Gastrocnemius medialis (tissue), 4 donors: ENCODE results near the gene ANKMY1. TPM values are rescaled to one million over a fixed set of nuclear protein-coding genes. Genes with fewer than 3 reads are reported as not detected.
A peak's percentile ranks its signal among the peaks of the same experiment; 100 is the strongest.

ENCODE experiments used
- ATAC-seq, 2 donors: fragments of 150-250 bp; one replicate each; pipeline ENCODE4 v1.9.1; 2016
- DNase-seq, 2 donors: peaks; one replicate each; pipeline ENCODE4 v3.0.0-alpha.2; 2019
- H3K27ac ChIP-seq, 4 donors: fragments of 200-600 bp; sonication (generic); 1 replicate in 1 of 4; 2 replicates in 3 of 4; pipeline ENCODE4 v1.5.1; 2016 to 2018; ENCODE audit warnings: mild to moderate bottlenecking in 2 of 4, moderate library complexity in 1 of 4
- H3K27me3 ChIP-seq, 3 donors: fragments of 200-600 bp; sonication (generic) in 2 of 3; 1 replicate in 1 of 3; 2 replicates in 2 of 3; pipeline versions ENCODE4 v1.5.1 to v1.6.0; 2016 to 2019; ENCODE audit warnings: mild to moderate bottlenecking in 1 of 3, moderate library complexity in 1 of 3
- H3K36me3 ChIP-seq, 2 donors: fragments of 200-600 bp; sonication (generic) in 1 of 2; one replicate each; pipeline ENCODE4 v1.5.1; 2017 to 2018
- H3K4me1 ChIP-seq, 2 donors: fragments of 200-600 bp; sonication (generic) in 1 of 2; one replicate each; pipeline ENCODE4 v1.5.1; 2016 to 2017; ENCODE audit warnings: mild to moderate bottlenecking in 2 of 2
- H3K4me3 ChIP-seq, 4 donors: fragments of 200-600 bp; sonication (generic) in 3 of 4; 1 replicate in 1 of 4; 2 replicates in 3 of 4; pipeline ENCODE4 v1.5.1; 2016 to 2019; ENCODE audit warnings: mild to moderate bottlenecking in 2 of 4
- H3K9me3 ChIP-seq, 3 donors: fragments of 200-600 bp; sonication (generic) in 2 of 3; 1 replicate in 1 of 3; 2 replicates in 2 of 3; pipeline ENCODE4 v1.5.1; 2016 to 2019
- CTCF ChIP-seq, 5 experiments: fragments of 450-650 bp in 3 of 5; fragments of 200-600 bp in 2 of 5; sonication (generic) in 2 of 5; IDR thresholded peaks in 4 of 5; conservative IDR thresholded peaks in 1 of 5; 1 replicate in 4 of 5; 2 replicates in 1 of 5; pipeline ENCODE4 v1.5.1; 2016 to 2019; ENCODE audit warnings: antibody characterized with exemption in 5 of 5, mild to moderate bottlenecking in 3 of 5, moderate library complexity in 3 of 5
- POLR2A ChIP-seq, 2 donors: fragments of 450-650 bp; IDR thresholded peaks; one replicate each; pipeline ENCODE4 v1.6.1; 2017; ENCODE audit warnings: antibody characterized with exemption in 2 of 2, mild to moderate bottlenecking in 2 of 2, moderate library complexity in 2 of 2
- in situ Hi-C, 4 donors: fragments of 200-750 bp; cut with MboI; loops; one replicate each; pipeline versions ENCODE4 v1.15.0 to v1.8.0; 2017; ENCODE audit warnings: low sequenced_read_pairs in 4 of 4
- intact Hi-C: fragments of 100-400 bp; cut with DNase I; formaldehyde crosslinking; loops from one replicate; pipeline ENCODE4 v1.15.1; 2023; ENCODE audit warnings: low total_unique reads
- total RNA-seq, 4 donors: library from RNA; depleted of rRNA; stranded (reverse); fragments of >200 nt; gene quantifications; one replicate each; pipeline versions ENCODE4 v1.1.0 to v1.2.3, GENCODE V29; 2016

The ANKMY1 gene
- total RNA-seq, 4 donors from 2014 or later = 3.3 to 9.0 (median 5.6) TPM

DNA sequence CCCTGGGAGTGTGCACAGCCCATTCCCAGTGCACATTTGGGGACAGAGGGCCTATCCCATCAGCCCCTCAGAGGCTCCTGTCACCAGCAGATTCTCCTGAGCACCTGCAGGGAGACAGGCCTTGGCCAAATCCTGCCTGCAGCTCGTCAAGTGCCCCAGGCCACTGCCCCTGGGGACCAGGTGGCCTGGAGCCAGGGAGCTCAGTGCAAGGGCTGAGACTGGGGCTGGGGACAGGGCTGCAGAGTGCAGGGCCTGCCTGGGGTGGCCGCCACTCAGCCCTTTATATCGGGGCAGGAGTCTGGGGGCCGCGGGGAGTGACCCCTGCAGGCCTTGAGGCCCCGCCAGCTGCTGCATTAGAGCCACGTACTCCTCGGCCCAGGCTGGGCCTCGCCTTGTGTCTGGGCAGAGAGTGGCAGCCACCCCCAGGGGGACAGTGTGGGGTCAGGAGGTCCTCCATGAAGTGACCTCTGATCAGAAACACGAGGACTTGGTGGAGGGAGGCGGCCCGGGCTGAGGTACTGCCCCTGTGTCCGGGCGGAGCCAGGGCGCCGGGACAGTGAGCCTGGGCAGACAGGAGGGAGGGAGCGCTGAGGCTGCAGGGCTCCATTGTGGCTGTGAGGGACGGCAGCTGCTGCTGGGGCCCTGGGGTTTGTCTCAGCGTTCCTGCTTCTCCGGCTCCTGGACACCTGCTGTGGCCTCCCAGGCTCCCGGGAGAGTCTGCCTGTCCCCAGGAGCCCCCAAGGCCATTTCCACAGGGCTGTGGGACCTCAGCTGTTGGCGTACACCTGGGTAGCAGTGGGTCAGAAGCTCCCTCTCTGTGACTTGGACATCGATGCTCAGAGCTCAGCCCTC lies 98.2 kb downstream of the ANKMY1 start:
- H3K27me3 ChIP-seq = no peaks in the 10 kb centered on the region
- H3K27ac ChIP-seq = no peak overlapping the region
- ATAC-seq (no peak), DNase-seq (peak in 1 of 2 donors; percentile 13)
- intact Hi-C loops (no loop called here), in situ Hi-C loops (no loop called here)
- H3K4me1 ChIP-seq = peaks cover 0 to 5% of the 10 kb centered on the region in 2 donors
- peaks cover 0 to 33% of the 10 kb centered on the region in 2 donors for H3K36me3 ChIP-seq
- H3K9me3 ChIP-seq = no peaks in the 10 kb centered on the region
- no peak for TF ChIP-seq POLR2A (IDR thresholded peaks at IDR 0.05)
- no peak for TF ChIP-seq CTCF (IDR thresholded peaks at IDR 0.05 in 4 of 5, conservative IDR thresholded peaks at IDR 0.05 in 1 of 5)
- H3K4me3 ChIP-seq = no peak overlapping the region

GRCh38 chr2:240458900-240459391 lies 98.8 kb downstream of the ANKMY1 start:
- H3K4me1 ChIP-seq = peaks cover 0 to 7% of the 10 kb centered on the region in 2 donors
- peak in 1 of 2 donors; percentile 11 for DNase-seq
- H3K36me3 ChIP-seq = peaks cover 0 to 27% of the 10 kb centered on the region in 2 donors
- H3K4me3 ChIP-seq = no peak overlapping the region
- H3K27ac ChIP-seq = no peak overlapping the region
- H3K27me3 ChIP-seq = no peaks in the 10 kb centered on the region
- no peak for TF ChIP-seq POLR2A (IDR thresholded peaks at IDR 0.05)
- TF ChIP-seq CTCF (IDR thresholded peaks at IDR 0.05 in 4 of 5, conservative IDR thresholded peaks at IDR 0.05 in 1 of 5) = no peak
- intact Hi-C loops = no loop called here
- ATAC-seq = no peak
- H3K9me3 ChIP-seq = no peaks in the 10 kb centered on the region
- in situ Hi-C loops = no loop called here

- in situ Hi-C loops (no loop called here), intact Hi-C loops (no loop called here)
- Histone ChIP-seq H3K27me3 (no peaks in the 10 kb centered on the region), H3K36me3 (peaks cover 0 to 20% of the 10 kb centered on the region in 2 donors), H3K4me3 (no peak overlapping the region), H3K4me1 (peaks cover 0 to 7% of the 10 kb centered on the region in 2 donors), H3K9me3 (no peaks in the 10 kb centered on the region), H3K27ac (no peak overlapping the region)
- no peak for ATAC-seq
- peak in 1 of 2 donors; percentile 8 for DNase-seq
- TF ChIP-seq CTCF (IDR thresholded peaks at IDR 0.05 in 4 of 5, conservative IDR thresholded peaks at IDR 0.05 in 1 of 5) (no peak), POLR2A (IDR thresholded peaks at IDR 0.05) (no peak)
Measured at GRCh38 chr2:240458044-240458899, 99.5 kb downstream of the ANKMY1 start.

GRCh38 chr2:240457223-240458043 lies 100.4 kb downstream of the ANKMY1 start:
- Histone ChIP-seq H3K36me3 (peaks cover 0 to 15% of the 10 kb centered on the region in 2 donors), H3K4me3 (no peak overlapping the region), H3K9me3 (no peaks in the 10 kb centered on the region), H3K27ac (peak overlapping the region in 1 of 4 donors; percentile 20), H3K4me1 (peaks cover 0 to 7% of the 10 kb centered on the region in 2 donors), H3K27me3 (no peaks in the 10 kb centered on the region)
- in situ Hi-C loops (no loop called here), intact Hi-C loops (no loop called here)
- DNase-seq (peak in 1 of 2 donors; percentile 7), ATAC-seq (no peak)
- no peak for TF ChIP-seq POLR2A (IDR thresholded peaks at IDR 0.05)
- TF ChIP-seq CTCF (IDR thresholded peaks at IDR 0.05 in 4 of 5, conservative IDR thresholded peaks at IDR 0.05 in 1 of 5) = no peak
